HepG2 (cell line): ENCODE results near the gene CMTM1. TPM values are rescaled to one million over a fixed set of nuclear protein-coding genes. Genes with fewer than 3 reads are reported as not detected.

Experiments
- ATAD3A ChIP-seq: sonication (generic); formaldehyde crosslinking; IDR thresholded peaks from 2 replicates; pipeline ENCODE4 v1.4.0; 2020; ENCODE audit warnings: missing genetic modification reagents
- BCL6 ChIP-seq: IDR thresholded peaks from 2 replicates; pipeline ENCODE4 v1.6.1; 2016; ENCODE audit warnings: missing genetic modification reagents, missing compliant biosample characterization
- EEA1 ChIP-seq: sonication (generic); formaldehyde crosslinking; IDR thresholded peaks from 2 replicates; pipeline ENCODE4 v1.5.1; 2020; ENCODE audit warnings: mild to moderate bottlenecking, missing genetic modification reagents, borderline replicate concordance
- GPN1 ChIP-seq: sonication (generic); formaldehyde crosslinking; IDR thresholded peaks from 2 replicates; pipeline ENCODE4 v1.5.1; 2020; ENCODE audit warnings: missing genetic modification reagents, borderline replicate concordance
- HOXA5 ChIP-seq: sonication (generic); formaldehyde crosslinking; IDR thresholded peaks from 2 replicates; pipeline ENCODE4 v1.4.0; 2020; ENCODE audit warnings: missing genetic modification reagents
- JARID2 ChIP-seq: sonication (generic); formaldehyde crosslinking; IDR thresholded peaks from 2 replicates; pipeline ENCODE4 v1.8.1; 2023; ENCODE audit warnings: missing genetic modification reagents, inconsistent platforms; ENCODE audit not compliant: insufficient replicate concordance
- KLF6 ChIP-seq: IDR thresholded peaks from 2 replicates; pipeline ENCODE4 v1.8.0; 2016; ENCODE audit warnings: missing biosample characterization, missing genetic modification reagents
- MBD4 ChIP-seq: IDR thresholded peaks from 2 replicates; pipeline ENCODE4 v1.6.1; 2012; ENCODE audit warnings: low read length, inconsistent platforms, borderline replicate concordance
- NCOR1 ChIP-seq: fragments of 200-600 bp; sonication (generic); IDR thresholded peaks from 2 replicates; pipeline ENCODE4 v1.7.0; 2017; ENCODE audit warnings: antibody characterized with exemption, low read length, borderline replicate concordance
- NFIC ChIP-seq: IDR thresholded peaks from 2 replicates; pipeline ENCODE4 v1.6.1; 2012; ENCODE audit warnings: mild to moderate bottlenecking, low read length, inconsistent platforms
- NPAS2 ChIP-seq: sonication (generic); formaldehyde crosslinking; IDR thresholded peaks from 2 replicates; pipeline ENCODE4 v1.8.0; 2022; ENCODE audit warnings: mild to moderate bottlenecking, missing genetic modification reagents, borderline replicate concordance
- RNF2 ChIP-seq: fragments of 450-650 bp; conservative IDR thresholded peaks from 2 replicates; pipeline ENCODE4 v1.6.1; 2016; ENCODE audit warnings: low read depth
- TOPORS ChIP-seq: sonication (generic); formaldehyde crosslinking; IDR thresholded peaks from 2 replicates; pipeline ENCODE4 v1.8.0; 2023; ENCODE audit warnings: mild to moderate bottlenecking, missing genetic modification reagents
- YEATS4 ChIP-seq: sonication (generic); formaldehyde crosslinking; IDR thresholded peaks from 2 replicates; pipeline ENCODE4 v1.4.0; 2020; ENCODE audit warnings: missing genetic modification reagents, borderline replicate concordance
- ZNF205 ChIP-seq: IDR thresholded peaks from 2 replicates; pipeline ENCODE4 v1.6.1; 2018; ENCODE audit warnings: missing biosample characterization, missing genetic modification reagents
- ZNF33A ChIP-seq: sonication (generic); formaldehyde crosslinking; IDR thresholded peaks from 2 replicates; pipeline ENCODE4 v1.5.1; 2020; ENCODE audit warnings: missing genetic modification reagents, mild to moderate bottlenecking, moderate library complexity, borderline replicate concordance
- ZNF460 ChIP-seq: sonication (generic); formaldehyde crosslinking; IDR thresholded peaks from 2 replicates; pipeline ENCODE4 v1.5.1; 2020; ENCODE audit warnings: missing genetic modification reagents, mild to moderate bottlenecking, borderline replicate concordance
- ZNF572 ChIP-seq: sonication (generic); formaldehyde crosslinking; IDR thresholded peaks from 2 replicates; pipeline ENCODE4 v1.5.1; 2020; ENCODE audit warnings: mild to moderate bottlenecking, missing genetic modification reagents
- ZNF672 ChIP-seq: sonication (generic); formaldehyde crosslinking; IDR thresholded peaks from 2 replicates; pipeline ENCODE4 v1.8.1; 2022; ENCODE audit warnings: missing genetic modification reagents
- ZNF737 ChIP-seq: sonication (generic); formaldehyde crosslinking; IDR thresholded peaks from 2 replicates; pipeline ENCODE4 v1.5.0; 2020; ENCODE audit warnings: missing genetic modification reagents, mild to moderate bottlenecking, borderline replicate concordance
- polyA plus RNA-seq, 8 experiments: library from polyadenylated mRNA; depleted of rRNA in 3 of 8; stranded (reverse) in 7 of 8; unstranded in 1 of 8; fragments of >200 nt; fragmentation: Illumina TruSeq in 4 of 8; extraction: Trizol in 4 of 8; gene quantifications; 2 replicates each; pipeline versions ENCODE4 v1.2.1 to v1.2.3, GENCODE V29; 2011 to 2016; ENCODE audit warnings: low read depth in 4 of 8, missing spikeins in 1 of 8, mixed read lengths in 1 of 8; ENCODE audit not compliant: insufficient read depth in 1 of 8
- total RNA-seq, 5 experiments: library from RNA; depleted of rRNA; stranded (reverse); fragments of >200 nt; fragmentation: Illumina TruSeq; extraction: Trizol; gene quantifications; 2 replicates each; pipeline ENCODE4 v1.2.3, GENCODE V29; 2016; ENCODE audit warnings: low read depth in 1 of 5
- TF ChIP-seq, protein P1 (sequence below): sonication (generic); formaldehyde crosslinking; IDR thresholded peaks from 2 replicates; pipeline ENCODE4 v1.4.0; 2020; ENCODE audit warnings: mild to moderate bottlenecking, missing genetic modification reagents
- TF ChIP-seq, protein P2 (sequence below): IDR thresholded peaks from 2 replicates; pipeline ENCODE4 v1.6.1; 2018; ENCODE audit warnings: missing genetic modification reagents
- TF ChIP-seq, protein P3 (sequence below): sonication (generic); formaldehyde crosslinking; IDR thresholded peaks from 2 replicates; pipeline ENCODE4 v1.4.0; 2020; ENCODE audit warnings: missing genetic modification reagents
- TF ChIP-seq, protein P4 (sequence below): sonication (generic); formaldehyde crosslinking; IDR thresholded peaks from 2 replicates; pipeline ENCODE4 v1.5.1; 2020; ENCODE audit warnings: missing genetic modification reagents, mild to moderate bottlenecking, borderline replicate concordance

CMTM1 gene
- total and polyA plus RNA-seq, 2 of the 13 experiments (the other 11 are each of a cell fraction or from before 2014, with no cell fraction given): 1.7 to 2.9 TPM

DNA sequence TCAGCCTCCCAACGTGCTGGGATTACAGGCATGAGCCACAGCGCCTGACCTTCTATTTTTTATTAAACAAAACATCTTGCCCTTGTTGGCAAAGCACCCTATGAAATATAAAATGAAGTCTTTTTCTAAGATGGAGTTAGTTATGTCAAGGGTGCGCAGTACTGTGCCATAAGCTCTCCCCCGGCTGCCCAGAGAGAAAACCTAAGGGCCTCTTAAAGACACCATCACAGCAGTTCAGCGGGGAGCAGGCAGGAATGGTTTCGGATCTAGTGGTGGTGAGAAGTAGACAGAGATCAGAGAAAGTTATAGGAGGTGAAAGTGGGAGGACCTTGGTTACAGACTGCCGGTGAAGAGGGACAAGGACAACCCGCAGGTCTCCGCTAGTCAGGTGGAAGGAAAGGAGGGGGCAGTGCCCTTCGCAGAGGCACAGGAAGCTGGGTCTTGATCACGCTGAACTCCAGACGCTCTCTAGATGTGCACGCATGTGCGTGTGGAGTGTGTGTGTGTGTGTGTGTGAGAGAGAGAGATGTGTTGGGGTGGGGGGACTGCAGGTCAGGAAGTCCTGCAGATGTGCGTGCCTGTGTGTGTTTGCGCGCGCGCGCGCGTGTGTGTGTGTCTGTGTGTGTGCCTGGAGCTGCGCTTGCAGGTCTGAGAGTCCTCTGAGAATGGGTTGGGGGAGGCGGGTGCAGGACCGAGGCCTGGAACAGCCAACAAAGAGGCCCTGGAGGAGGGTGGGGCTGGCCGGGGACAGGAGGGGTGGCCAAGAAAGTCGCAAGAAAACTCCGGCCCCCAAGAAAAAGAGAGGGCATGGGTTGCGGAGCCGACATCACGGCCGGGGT lies 37.5 kb downstream of the CMTM1 start (continued):
- TF ChIP-seq, protein P1, sequence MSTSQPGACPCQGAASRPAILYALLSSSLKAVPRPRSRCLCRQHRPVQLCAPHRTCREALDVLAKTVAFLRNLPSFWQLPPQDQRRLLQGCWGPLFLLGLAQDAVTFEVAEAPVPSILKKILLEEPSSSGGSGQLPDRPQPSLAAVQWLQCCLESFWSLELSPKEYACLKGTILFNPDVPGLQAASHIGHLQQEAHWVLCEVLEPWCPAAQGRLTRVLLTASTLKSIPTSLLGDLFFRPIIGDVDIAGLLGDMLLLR (CRISPR knock-in tag): peak; percentile 40; the same call in 1 of the 2 replicates
- no peak for TF ChIP-seq NFIC
- no peak for TF ChIP-seq NPAS2 (CRISPR knock-in tag)
- no peak for TF ChIP-seq ZNF737
- no peak for TF ChIP-seq NCOR1
- TF ChIP-seq HOXA5 (CRISPR knock-in tag): no peak
- TF ChIP-seq EEA1: no peak
- TF ChIP-seq, protein P2, sequence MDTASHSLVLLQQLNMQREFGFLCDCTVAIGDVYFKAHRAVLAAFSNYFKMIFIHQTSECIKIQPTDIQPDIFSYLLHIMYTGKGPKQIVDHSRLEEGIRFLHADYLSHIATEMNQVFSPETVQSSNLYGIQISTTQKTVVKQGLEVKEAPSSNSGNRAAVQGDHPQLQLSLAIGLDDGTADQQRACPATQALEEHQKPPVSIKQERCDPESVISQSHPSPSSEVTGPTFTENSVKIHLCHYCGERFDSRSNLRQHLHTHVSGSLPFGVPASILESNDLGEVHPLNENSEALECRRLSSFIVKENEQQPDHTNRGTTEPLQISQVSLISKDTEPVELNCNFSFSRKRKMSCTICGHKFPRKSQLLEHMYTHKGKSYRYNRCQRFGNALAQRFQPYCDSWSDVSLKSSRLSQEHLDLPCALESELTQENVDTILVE: no peak
- TF ChIP-seq, protein P3, sequence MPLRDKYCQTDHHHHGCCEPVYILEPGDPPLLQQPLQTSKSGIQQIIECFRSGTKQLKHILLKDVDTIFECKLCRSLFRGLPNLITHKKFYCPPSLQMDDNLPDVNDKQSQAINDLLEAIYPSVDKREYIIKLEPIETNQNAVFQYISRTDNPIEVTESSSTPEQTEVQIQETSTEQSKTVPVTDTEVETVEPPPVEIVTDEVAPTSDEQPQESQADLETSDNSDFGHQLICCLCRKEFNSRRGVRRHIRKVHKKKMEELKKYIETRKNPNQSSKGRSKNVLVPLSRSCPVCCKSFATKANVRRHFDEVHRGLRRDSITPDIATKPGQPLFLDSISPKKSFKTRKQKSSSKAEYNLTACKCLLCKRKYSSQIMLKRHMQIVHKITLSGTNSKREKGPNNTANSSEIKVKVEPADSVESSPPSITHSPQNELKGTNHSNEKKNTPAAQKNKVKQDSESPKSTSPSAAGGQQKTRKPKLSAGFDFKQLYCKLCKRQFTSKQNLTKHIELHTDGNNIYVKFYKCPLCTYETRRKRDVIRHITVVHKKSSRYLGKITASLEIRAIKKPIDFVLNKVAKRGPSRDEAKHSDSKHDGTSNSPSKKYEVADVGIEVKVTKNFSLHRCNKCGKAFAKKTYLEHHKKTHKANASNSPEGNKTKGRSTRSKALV (CRISPR knock-in tag): peak; percentile 81
- no peak for TF ChIP-seq GPN1 (CRISPR knock-in tag)
- TF ChIP-seq ZNF572 (CRISPR knock-in tag): no peak
- peak; percentile 24; the same call in 1 of the 2 replicates for TF ChIP-seq ZNF460 (CRISPR knock-in tag)
- TF ChIP-seq ZNF205 (CRISPR knock-in tag): no peak
- TF ChIP-seq, protein P4, sequence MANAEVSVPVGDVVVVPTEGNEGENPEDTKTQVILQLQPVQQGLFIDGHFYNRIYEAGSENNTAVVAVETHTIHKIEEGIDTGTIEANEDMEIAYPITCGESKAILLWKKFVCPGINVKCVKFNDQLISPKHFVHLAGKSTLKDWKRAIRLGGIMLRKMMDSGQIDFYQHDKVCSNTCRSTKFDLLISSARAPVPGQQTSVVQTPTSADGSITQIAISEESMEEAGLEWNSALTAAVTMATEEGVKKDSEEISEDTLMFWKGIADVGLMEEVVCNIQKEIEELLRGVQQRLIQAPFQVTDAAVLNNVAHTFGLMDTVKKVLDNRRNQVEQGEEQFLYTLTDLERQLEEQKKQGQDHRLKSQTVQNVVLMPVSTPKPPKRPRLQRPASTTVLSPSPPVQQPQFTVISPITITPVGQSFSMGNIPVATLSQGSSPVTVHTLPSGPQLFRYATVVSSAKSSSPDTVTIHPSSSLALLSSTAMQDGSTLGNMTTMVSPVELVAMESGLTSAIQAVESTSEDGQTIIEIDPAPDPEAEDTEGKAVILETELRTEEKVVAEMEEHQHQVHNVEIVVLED (CRISPR knock-in tag): peak; percentile 57
- TF ChIP-seq MBD4: no peak
- no peak for TF ChIP-seq ZNF672
- TF ChIP-seq KLF6 (CRISPR knock-in tag): no peak
- TF ChIP-seq ZNF33A (CRISPR knock-in tag): no peak
- TF ChIP-seq RNF2: no peak
- no peak for TF ChIP-seq YEATS4 (CRISPR knock-in tag)
- no peak for TF ChIP-seq ATAD3A (CRISPR knock-in tag)
- no peak for TF ChIP-seq TOPORS (CRISPR knock-in tag)
- TF ChIP-seq JARID2 (CRISPR knock-in tag): no peak
- no peak for TF ChIP-seq BCL6 (CRISPR knock-in tag)
